Transverse colon (tissue), 3 donors: ENCODE data around the gene XXYLT1.

ENCODE experiments used
- CTCF ChIP-seq, 5 experiments: fragments of 200-600 bp in 3 of 5; fragments of 450-650 bp in 2 of 5; sonication (generic) in 3 of 5; IDR thresholded peaks; 1 replicate in 2 of 5; 2 replicates in 3 of 5; pipeline ENCODE4 v1.5.1; 2016 to 2017; ENCODE audit warnings: antibody characterized with exemption in 5 of 5, inconsistent platforms in 3 of 5, mild to moderate bottlenecking in 2 of 5, moderate library complexity in 1 of 5
- EP300 ChIP-seq: sonication (generic); formaldehyde crosslinking; IDR thresholded peaks from one replicate; pipeline ENCODE4 v1.6.1; 2017; ENCODE audit warnings: antibody characterized with exemption, low read depth

- TF ChIP-seq CTCF (IDR thresholded peaks at IDR 0.05): no peak
- TF ChIP-seq EP300: no peak
Measured at GRCh38 chr3:195046441-195046840, 224.5 kb downstream of the XXYLT1 start.
